ENCODE data around the gene DPF3. TPM values are rescaled to one million over a fixed set of nuclear protein-coding genes. Genes with fewer than 3 reads are reported as not detected.

Gene DPF3
- total RNA-seq, 1 experiment from 2014 or later = 0.31 TPM

DNA sequence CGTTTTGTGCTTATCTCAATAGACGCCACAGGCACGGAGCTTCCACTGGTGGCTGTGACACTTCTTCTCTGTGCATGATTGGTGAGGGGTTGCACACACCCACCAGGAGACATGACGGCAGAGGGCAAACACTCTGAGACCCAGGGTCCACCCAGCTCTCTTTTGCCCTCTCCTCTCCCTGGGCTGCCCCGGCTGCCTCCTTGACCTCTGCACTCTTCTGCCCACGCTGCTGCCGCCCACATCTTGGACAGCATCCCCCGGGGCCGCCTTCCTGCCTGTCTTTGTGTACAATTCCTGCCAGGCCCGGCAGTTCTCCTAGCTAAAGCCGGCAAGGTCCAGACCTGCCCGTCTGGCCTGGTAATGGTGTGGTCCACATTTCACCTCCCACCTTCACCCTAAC is 44.7 kb downstream of the DPF3 start:
- ChIA-PET CTCF (no interaction called here), POLR2A (no interaction called here)
- TF ChIP-seq SP1 (CRISPR knock-in tag; conservative IDR thresholded peaks at IDR 0.05) = no peak
- TF ChIP-seq EMX1 (CRISPR knock-in tag; IDR thresholded peaks at IDR 0.05) = no peak
- TF ChIP-seq, protein P1, sequence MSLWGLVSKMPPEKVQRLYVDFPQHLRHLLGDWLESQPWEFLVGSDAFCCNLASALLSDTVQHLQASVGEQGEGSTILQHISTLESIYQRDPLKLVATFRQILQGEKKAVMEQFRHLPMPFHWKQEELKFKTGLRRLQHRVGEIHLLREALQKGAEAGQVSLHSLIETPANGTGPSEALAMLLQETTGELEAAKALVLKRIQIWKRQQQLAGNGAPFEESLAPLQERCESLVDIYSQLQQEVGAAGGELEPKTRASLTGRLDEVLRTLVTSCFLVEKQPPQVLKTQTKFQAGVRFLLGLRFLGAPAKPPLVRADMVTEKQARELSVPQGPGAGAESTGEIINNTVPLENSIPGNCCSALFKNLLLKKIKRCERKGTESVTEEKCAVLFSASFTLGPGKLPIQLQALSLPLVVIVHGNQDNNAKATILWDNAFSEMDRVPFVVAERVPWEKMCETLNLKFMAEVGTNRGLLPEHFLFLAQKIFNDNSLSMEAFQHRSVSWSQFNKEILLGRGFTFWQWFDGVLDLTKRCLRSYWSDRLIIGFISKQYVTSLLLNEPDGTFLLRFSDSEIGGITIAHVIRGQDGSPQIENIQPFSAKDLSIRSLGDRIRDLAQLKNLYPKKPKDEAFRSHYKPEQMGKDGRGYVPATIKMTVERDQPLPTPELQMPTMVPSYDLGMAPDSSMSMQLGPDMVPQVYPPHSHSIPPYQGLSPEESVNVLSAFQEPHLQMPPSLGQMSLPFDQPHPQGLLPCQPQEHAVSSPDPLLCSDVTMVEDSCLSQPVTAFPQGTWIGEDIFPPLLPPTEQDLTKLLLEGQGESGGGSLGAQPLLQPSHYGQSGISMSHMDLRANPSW (CRISPR knock-in tag; conservative IDR thresholded peaks at IDR 0.05; ENCODE audit: low read depth) = no peak
- TF ChIP-seq SOX15 (CRISPR knock-in tag; IDR thresholded peaks at IDR 0.05) = no peak
- TF ChIP-seq PRRX2 (CRISPR knock-in tag; IDR thresholded peaks at IDR 0.05) = no peak
- TF ChIP-seq CREB1 (CRISPR knock-in tag; IDR thresholded peaks at IDR 0.05) = no peak
- TF ChIP-seq, protein P2, sequence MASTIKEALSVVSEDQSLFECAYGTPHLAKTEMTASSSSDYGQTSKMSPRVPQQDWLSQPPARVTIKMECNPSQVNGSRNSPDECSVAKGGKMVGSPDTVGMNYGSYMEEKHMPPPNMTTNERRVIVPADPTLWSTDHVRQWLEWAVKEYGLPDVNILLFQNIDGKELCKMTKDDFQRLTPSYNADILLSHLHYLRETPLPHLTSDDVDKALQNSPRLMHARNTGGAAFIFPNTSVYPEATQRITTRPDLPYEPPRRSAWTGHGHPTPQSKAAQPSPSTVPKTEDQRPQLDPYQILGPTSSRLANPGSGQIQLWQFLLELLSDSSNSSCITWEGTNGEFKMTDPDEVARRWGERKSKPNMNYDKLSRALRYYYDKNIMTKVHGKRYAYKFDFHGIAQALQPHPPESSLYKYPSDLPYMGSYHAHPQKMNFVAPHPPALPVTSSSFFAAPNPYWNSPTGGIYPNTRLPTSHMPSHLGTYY (CRISPR knock-in tag; IDR thresholded peaks at IDR 0.05) = no peak
- no peak for TF ChIP-seq IRF2 (CRISPR knock-in tag; IDR thresholded peaks at IDR 0.05; ENCODE audit: borderline replicate concordance, low read depth)
- no peak for TF ChIP-seq ZNF423 (CRISPR knock-in tag; IDR thresholded peaks at IDR 0.05)
- no peak for TF ChIP-seq NR1H2 (CRISPR knock-in tag; IDR thresholded peaks at IDR 0.05)
- H3K4me1 Mint-ChIP-seq = peaks cover 25% of the 10 kb centered on the region
- no peak for DNase-seq (ENCODE audit: low spot score)
- H3K27me3 Mint-ChIP-seq (ENCODE audit: low read depth) = peaks cover 6% of the 10 kb centered on the region; the same call in 1 of the 2 replicates
- no peak overlapping the region for H3K27ac Mint-ChIP-seq
- no peaks in the 10 kb centered on the region; the same call in 1 of the 2 replicates for H3K9me3 Mint-ChIP-seq
- ATAC-seq = no peak
- H3K4me3 Mint-ChIP-seq = no peak overlapping the region
- no peaks in the 10 kb centered on the region for H3K36me3 Mint-ChIP-seq

DNA sequence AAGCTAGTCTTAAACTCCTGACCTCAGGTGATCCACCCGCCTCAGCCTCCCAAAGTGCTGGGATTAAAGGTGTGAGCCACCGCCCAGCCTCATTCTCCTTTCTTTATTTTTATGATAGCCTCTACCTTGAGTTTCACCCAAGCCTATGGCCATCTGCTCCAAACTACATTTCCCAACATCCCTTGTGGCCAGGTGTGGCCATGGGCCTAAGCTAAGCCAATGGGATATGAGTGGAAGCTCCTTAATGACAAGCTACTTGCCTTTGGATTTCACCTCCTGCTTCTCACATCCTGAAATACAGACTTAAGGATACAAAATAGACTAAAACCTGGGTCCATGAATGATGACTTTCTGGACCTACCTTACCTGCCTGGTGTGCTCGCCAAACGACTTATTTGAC is 46.2 kb downstream of the DPF3 start:
- ChIA-PET CTCF (interaction anchor here (0.7 to 1.5 kb wide), 4 partner anchors 29 to 334 kb away, joined by 3 to 4 read pairs (median 4); partner anchors contain the start of gene DPF3), POLR2A (interaction anchor here (0.7 to 0.9 kb wide), 2 partner anchors 9 to 33 kb away, joined by 3 to 4 read pairs; no protein-coding TSS in a partner anchor)
- Mint-ChIP-seq H3K36me3 (no peaks in the 10 kb centered on the region), H3K4me3 (no peak overlapping the region), H3K27me3 (ENCODE audit: low read depth) (peaks cover 6% of the 10 kb centered on the region; the same call in 1 of the 2 replicates), H3K4me1 (peaks cover 25% of the 10 kb centered on the region), H3K27ac (no peak overlapping the region), H3K9me3 (no peaks in the 10 kb centered on the region; the same call in 1 of the 2 replicates)
- TF ChIP-seq, protein P3, sequence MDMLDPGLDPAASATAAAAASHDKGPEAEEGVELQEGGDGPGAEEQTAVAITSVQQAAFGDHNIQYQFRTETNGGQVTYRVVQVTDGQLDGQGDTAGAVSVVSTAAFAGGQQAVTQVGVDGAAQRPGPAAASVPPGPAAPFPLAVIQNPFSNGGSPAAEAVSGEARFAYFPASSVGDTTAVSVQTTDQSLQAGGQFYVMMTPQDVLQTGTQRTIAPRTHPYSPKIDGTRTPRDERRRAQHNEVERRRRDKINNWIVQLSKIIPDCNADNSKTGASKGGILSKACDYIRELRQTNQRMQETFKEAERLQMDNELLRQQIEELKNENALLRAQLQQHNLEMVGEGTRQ (CRISPR knock-in tag; IDR thresholded peaks at IDR 0.05) = peak; percentile 69
- TF ChIP-seq NFYB (CRISPR knock-in tag; conservative IDR thresholded peaks at IDR 0.05; ENCODE audit: low read depth) (peak; percentile 80), JAZF1 (CRISPR knock-in tag; IDR thresholded peaks at IDR 0.05) (no peak)
- TF ChIP-seq, protein P4, sequence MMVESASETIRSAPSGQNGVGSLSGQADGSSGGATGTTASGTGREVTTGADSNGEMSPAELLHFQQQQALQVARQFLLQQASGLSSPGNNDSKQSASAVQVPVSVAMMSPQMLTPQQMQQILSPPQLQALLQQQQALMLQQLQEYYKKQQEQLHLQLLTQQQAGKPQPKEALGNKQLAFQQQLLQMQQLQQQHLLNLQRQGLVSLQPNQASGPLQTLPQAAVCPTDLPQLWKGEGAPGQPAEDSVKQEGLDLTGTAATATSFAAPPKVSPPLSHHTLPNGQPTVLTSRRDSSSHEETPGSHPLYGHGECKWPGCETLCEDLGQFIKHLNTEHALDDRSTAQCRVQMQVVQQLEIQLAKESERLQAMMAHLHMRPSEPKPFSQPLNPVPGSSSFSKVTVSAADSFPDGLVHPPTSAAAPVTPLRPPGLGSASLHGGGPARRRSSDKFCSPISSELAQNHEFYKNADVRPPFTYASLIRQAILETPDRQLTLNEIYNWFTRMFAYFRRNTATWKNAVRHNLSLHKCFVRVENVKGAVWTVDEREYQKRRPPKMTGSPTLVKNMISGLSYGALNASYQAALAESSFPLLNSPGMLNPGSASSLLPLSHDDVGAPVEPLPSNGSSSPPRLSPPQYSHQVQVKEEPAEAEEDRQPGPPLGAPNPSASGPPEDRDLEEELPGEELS (CRISPR knock-in tag; IDR thresholded peaks at IDR 0.05) = no peak
- TF ChIP-seq, protein P5, sequence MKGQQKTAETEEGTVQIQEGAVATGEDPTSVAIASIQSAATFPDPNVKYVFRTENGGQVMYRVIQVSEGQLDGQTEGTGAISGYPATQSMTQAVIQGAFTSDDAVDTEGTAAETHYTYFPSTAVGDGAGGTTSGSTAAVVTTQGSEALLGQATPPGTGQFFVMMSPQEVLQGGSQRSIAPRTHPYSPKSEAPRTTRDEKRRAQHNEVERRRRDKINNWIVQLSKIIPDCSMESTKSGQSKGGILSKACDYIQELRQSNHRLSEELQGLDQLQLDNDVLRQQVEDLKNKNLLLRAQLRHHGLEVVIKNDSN (CRISPR knock-in tag; IDR thresholded peaks at IDR 0.05) = peak; percentile 56; the same call in 1 of the 2 replicates
- peak; percentile 21 for DNase-seq (ENCODE audit: low spot score)
- ATAC-seq = peak; percentile 96

DNA sequence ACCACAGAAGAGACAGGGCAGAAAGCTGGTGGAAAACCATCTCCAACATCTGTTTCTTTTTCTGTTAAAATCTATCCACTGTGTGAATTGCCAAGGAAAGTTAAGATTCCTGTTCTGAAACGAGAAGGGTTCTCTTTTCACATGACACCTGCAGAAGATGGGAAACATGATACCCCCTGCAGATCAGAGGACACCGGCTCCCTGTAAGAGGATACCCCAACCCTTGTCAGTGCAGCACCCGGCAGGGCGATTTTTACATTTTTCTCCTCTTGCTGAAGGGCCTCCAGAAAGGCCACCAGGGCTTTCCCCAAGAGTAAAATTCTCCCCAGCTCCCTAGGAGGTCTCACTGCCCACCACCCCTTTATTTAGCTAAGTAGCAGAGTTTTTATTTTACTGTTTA is 48.2 kb downstream of the DPF3 start:
- ChIA-PET POLR2A (no interaction called here), CTCF (no interaction called here)
- Mint-ChIP-seq H3K36me3 (no peaks in the 10 kb centered on the region), H3K27me3 (ENCODE audit: low read depth) (peaks cover 2% of the 10 kb centered on the region; the same call in 1 of the 2 replicates), H3K27ac (no peak overlapping the region), H3K4me3 (no peak overlapping the region), H3K9me3 (no peaks in the 10 kb centered on the region), H3K4me1 (peaks cover 5% of the 10 kb centered on the region)
- ATAC-seq (no peak), DNase-seq (ENCODE audit: low spot score) (no peak)
- TF ChIP-seq TEAD4 (CRISPR knock-in tag; IDR thresholded peaks at IDR 0.05) (no peak), SP1 (CRISPR knock-in tag; conservative IDR thresholded peaks at IDR 0.05) (no peak), ETV6 (CRISPR knock-in tag; IDR thresholded peaks at IDR 0.05) (no peak), ZNF263 (CRISPR knock-in tag; IDR thresholded peaks at IDR 0.05; ENCODE audit: low read depth) (no peak), ZNF138 (CRISPR knock-in tag; conservative IDR thresholded peaks at IDR 0.05) (no peak), GRHL2 (CRISPR knock-in tag; IDR thresholded peaks at IDR 0.05; ENCODE audit: insufficient replicate concordance, severe bottlenecking) (no peak), CBFB (CRISPR knock-in tag; IDR thresholded peaks at IDR 0.05; ENCODE audit: low read depth) (no peak), CREB1 (CRISPR knock-in tag; IDR thresholded peaks at IDR 0.05) (no peak), FOXJ3 (CRISPR knock-in tag; IDR thresholded peaks at IDR 0.05; ENCODE audit: borderline replicate concordance) (no peak), NR3C1 (CRISPR knock-in tag; conservative IDR thresholded peaks at IDR 0.05; ENCODE audit: low read depth) (no peak)
- TF ChIP-seq, protein P6, sequence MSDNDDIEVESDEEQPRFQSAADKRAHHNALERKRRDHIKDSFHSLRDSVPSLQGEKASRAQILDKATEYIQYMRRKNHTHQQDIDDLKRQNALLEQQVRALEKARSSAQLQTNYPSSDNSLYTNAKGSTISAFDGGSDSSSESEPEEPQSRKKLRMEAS (CRISPR knock-in tag; IDR thresholded peaks at IDR 0.05) = no peak
